MM.1S (cell line): ENCODE data around the gene GRB10.

Experiments used
- EZH2 ChIP-seq: fragments of 300-600 bp; sonication (generic); optimal IDR thresholded peaks from 2 replicates; pipeline ENCODE3; 2017; ENCODE audit warnings: low read depth, mild to moderate bottlenecking, antibody characterized with exemption, low read length, mixed read lengths
- EZH2phosphoT487 ChIP-seq: fragments of 300-600 bp; sonication (generic); IDR thresholded peaks from 2 replicates; pipeline ENCODE4 v1.6.1; 2018; ENCODE audit warnings: antibody characterized with exemption, low read length
- TF ChIP-seq, protein P1 (sequence below): fragments of 300-600 bp; sonication (generic); IDR thresholded peaks from 2 replicates; pipeline ENCODE4 v1.5.1; 2016; ENCODE audit warnings: antibody characterized with exemption, low read length, mixed read lengths

DNA sequence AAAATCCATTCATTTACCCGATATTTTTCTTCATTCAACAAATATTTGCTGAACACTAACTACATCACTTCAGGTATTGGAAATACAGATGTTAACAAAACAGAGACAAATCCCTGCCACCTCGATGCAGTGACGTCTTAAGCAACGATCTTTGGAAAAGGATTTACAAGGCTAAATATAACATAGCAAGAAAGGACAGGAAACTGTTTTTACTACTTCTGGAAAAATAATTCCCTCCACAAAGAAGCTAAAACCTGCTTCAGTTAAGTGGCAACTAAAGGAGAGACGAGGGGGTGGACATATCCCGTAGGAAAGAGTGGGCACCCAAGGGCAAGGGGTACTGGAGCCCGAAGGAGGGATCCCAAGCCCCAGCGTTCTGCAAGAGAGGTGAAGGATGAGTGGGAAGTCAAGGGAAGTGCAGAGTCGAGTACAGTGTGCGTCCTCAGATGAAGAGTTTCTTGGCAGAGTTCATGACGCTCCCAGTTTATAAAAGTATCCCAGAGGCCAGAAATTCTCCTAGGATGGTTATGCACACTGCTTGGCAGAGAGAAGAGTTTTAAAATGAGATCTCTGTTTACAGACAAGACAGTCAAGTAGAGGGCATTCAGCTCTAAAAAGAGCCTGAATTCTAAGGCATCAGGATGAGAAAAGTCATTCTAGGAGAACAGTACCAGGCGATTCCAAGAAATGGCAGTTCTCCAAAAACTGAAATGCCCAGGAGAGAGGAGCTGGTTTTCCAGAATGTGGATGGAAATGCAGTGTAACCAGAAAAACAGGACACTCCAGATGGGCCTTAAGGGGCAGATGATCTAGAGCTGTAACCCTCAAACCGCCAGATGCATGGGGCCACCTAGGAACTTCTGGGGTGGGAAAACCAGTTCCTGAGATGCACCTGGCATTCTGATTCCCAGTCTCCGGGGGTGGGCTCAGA lies 97.3 kb downstream of the GRB10 start:
- TF ChIP-seq EZH2phosphoT487 (no peak), EZH2 (no peak)
- TF ChIP-seq, protein P1, sequence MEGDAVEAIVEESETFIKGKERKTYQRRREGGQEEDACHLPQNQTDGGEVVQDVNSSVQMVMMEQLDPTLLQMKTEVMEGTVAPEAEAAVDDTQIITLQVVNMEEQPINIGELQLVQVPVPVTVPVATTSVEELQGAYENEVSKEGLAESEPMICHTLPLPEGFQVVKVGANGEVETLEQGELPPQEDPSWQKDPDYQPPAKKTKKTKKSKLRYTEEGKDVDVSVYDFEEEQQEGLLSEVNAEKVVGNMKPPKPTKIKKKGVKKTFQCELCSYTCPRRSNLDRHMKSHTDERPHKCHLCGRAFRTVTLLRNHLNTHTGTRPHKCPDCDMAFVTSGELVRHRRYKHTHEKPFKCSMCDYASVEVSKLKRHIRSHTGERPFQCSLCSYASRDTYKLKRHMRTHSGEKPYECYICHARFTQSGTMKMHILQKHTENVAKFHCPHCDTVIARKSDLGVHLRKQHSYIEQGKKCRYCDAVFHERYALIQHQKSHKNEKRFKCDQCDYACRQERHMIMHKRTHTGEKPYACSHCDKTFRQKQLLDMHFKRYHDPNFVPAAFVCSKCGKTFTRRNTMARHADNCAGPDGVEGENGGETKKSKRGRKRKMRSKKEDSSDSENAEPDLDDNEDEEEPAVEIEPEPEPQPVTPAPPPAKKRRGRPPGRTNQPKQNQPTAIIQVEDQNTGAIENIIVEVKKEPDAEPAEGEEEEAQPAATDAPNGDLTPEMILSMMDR = no peak
